HEK293 (cell line): ENCODE results near the gene NIT1.

Experiments used
- CTCF ChIA-PET: fragments of 350-600 bp; formaldehyde crosslinking; extraction: SDS; loops from one replicate; lab custom pipeline; 2021; ENCODE audit warnings: antibody characterized with exemption; lab: Yijun Ruan, JAX
- POLR2A ChIA-PET: fragments of 300-600 bp; formaldehyde crosslinking; extraction: SDS; loops from one replicate; lab custom pipeline; 2020; ENCODE audit warnings: antibody characterized with exemption, inconsistent platforms; lab: Yijun Ruan, JAX
- H3K27ac ChIP-seq: fragments of 200-500 bp; sonication (Bioruptor generic); 2 replicates; pipeline ENCODE4 v1.5.1; 2014; ENCODE audit warnings: low read depth, low read length, control low read depth, inconsistent platforms; ENCODE audit errors: extremely low read depth
- H3K36me3 ChIP-seq, 2 experiments: fragments of 200-500 bp in 1 of 2; sonication (Bioruptor generic) in 1 of 2; 1 replicate in 1 of 2; 2 replicates in 1 of 2; pipeline ENCODE4 v1.5.1; 2014 to 2017; ENCODE audit warnings: inconsistent platforms in 2 of 2, low read length in 2 of 2; ENCODE audit not compliant: control insufficient read depth in 2 of 2, insufficient read depth in 1 of 2
- H3K4me1 ChIP-seq: fragments of 200-500 bp; sonication (Bioruptor generic); 2 replicates; pipeline ENCODE4 v1.5.1; 2014; ENCODE audit warnings: mild to moderate bottlenecking, low read length, inconsistent platforms; ENCODE audit not compliant: control insufficient read depth, insufficient read depth
- H3K4me3 ChIP-seq: 2 replicates; pipeline ENCODE4 v1.5.1; 2011; ENCODE audit warnings: low read depth, mild to moderate bottlenecking, control low read depth, low read length, moderate library complexity
- H3K9me3 ChIP-seq: fragments of 200-500 bp; sonication (Bioruptor generic); 2 replicates; pipeline ENCODE4 v1.5.1; 2014; ENCODE audit warnings: low read depth, low read length, inconsistent platforms; ENCODE audit not compliant: control insufficient read depth, insufficient read depth
- AEBP2 ChIP-seq: fragments of 450-650 bp; formaldehyde crosslinking; IDR thresholded peaks from 2 replicates; pipeline ENCODE4 v1.5.1; 2016; ENCODE audit warnings: missing biosample characterization, missing genetic modification characterization, borderline replicate concordance
- CTCF ChIP-seq: fragments of 450-650 bp; formaldehyde crosslinking; IDR thresholded peaks from 2 replicates; pipeline ENCODE4 v1.5.1; 2016; ENCODE audit warnings: missing biosample characterization, missing genetic modification characterization
- HIC1 ChIP-seq: fragments of 450-650 bp; formaldehyde crosslinking; IDR thresholded peaks from 2 replicates; pipeline ENCODE4 v1.5.1; 2016; ENCODE audit warnings: missing biosample characterization, missing genetic modification characterization
- HOXA7 ChIP-seq: sonication (generic); formaldehyde crosslinking; IDR thresholded peaks from 2 replicates; pipeline ENCODE4 v1.8.1; 2022; ENCODE audit warnings: missing genetic modification reagents, borderline replicate concordance
- KLF1 ChIP-seq: fragments of 450-650 bp; formaldehyde crosslinking; IDR thresholded peaks from 2 replicates; pipeline ENCODE4 v1.5.1; 2016; ENCODE audit warnings: missing biosample characterization, missing genetic modification characterization
- PRDM10 ChIP-seq: fragments of 450-650 bp; formaldehyde crosslinking; IDR thresholded peaks from 2 replicates; pipeline ENCODE4 v1.5.1; 2016; ENCODE audit warnings: missing biosample characterization, missing genetic modification characterization
- ZBTB1 ChIP-seq: fragments of 450-650 bp; formaldehyde crosslinking; IDR thresholded peaks from 2 replicates; pipeline ENCODE4 v1.5.1; 2016; ENCODE audit warnings: missing biosample characterization, missing genetic modification characterization
- ZBTB17 ChIP-seq: fragments of 450-650 bp; formaldehyde crosslinking; IDR thresholded peaks from 2 replicates; pipeline ENCODE4 v1.5.1; 2016; ENCODE audit warnings: missing biosample characterization, missing genetic modification characterization
- ZBTB20 ChIP-seq: fragments of 450-650 bp; formaldehyde crosslinking; IDR thresholded peaks from 2 replicates; pipeline ENCODE4 v1.5.1; 2016; ENCODE audit warnings: missing biosample characterization, missing genetic modification characterization
- ZBTB21 ChIP-seq: fragments of 450-650 bp; formaldehyde crosslinking; IDR thresholded peaks from 2 replicates; pipeline ENCODE4 v1.5.1; 2017; ENCODE audit warnings: missing biosample characterization, missing genetic modification characterization
- ZIC2 ChIP-seq: fragments of 450-650 bp; formaldehyde crosslinking; IDR thresholded peaks from 2 replicates; pipeline ENCODE4 v1.5.1; 2016; ENCODE audit warnings: missing biosample characterization, missing genetic modification characterization
- ZNF433 ChIP-seq: fragments of 450-650 bp; formaldehyde crosslinking; IDR thresholded peaks from 2 replicates; pipeline ENCODE4 v1.5.1; 2016; ENCODE audit warnings: missing biosample characterization, missing genetic modification characterization, low read depth
- ZNF624 ChIP-seq: fragments of 450-650 bp; formaldehyde crosslinking; IDR thresholded peaks from 2 replicates; pipeline ENCODE4 v1.5.1; 2017; ENCODE audit warnings: missing biosample characterization, missing genetic modification characterization
- ZNF747 ChIP-seq: fragments of 450-650 bp; formaldehyde crosslinking; IDR thresholded peaks from 2 replicates; pipeline ENCODE4 v1.5.1; 2016; ENCODE audit warnings: missing biosample characterization, missing genetic modification characterization

NIT1 gene

GRCh38 chr1:161073474-161074121, 44.3 kb upstream of the NIT1 start:
- TF ChIP-seq ZNF433 (tag by site-specific recombination) (no peak), ZIC2 (0 out of 2 replicates have a peak, but pooled peaks have one; percentile 8), KLF1 (tag by site-specific recombination) (peak; percentile 50; the same call in 1 of the 2 replicates), AEBP2 (tag by site-specific recombination) (no peak), HOXA7 (CRISPR knock-in tag) (no peak), ZNF624 (no peak), ZBTB17 (tag by site-specific recombination) (peak; percentile 33; the same call in 1 of the 2 replicates), HIC1 (no peak), ZBTB20 (peak; percentile 37; the same call in 1 of the 2 replicates), ZNF747 (tag by site-specific recombination) (no peak), ZBTB21 (tag by site-specific recombination) (no peak), ZBTB1 (tag by site-specific recombination) (no peak), CTCF (peak; percentile 63), PRDM10 (tag by site-specific recombination) (0 out of 2 replicates have a peak, but pooled peaks have one; percentile 11)
- Histone ChIP-seq H3K4me1 (no peaks in the 10 kb centered on the region), H3K27ac (no peak overlapping the region), H3K36me3 (peaks cover 0 to 13% of the 10 kb centered on the region in 2 experiments; a peak in 1 of 3 replicates), H3K4me3 (peak overlapping the region; percentile 39), H3K9me3 (no peaks in the 10 kb centered on the region)
- POLR2A ChIA-PET = no interaction called here
- CTCF ChIA-PET = interaction anchor here (0.6 to 6.1 kb wide), 3 partner anchors 23 to 129 kb away, joined by 3 to 56 read pairs (median 4); partner anchors contain the start of genes KLHDC9 and USF1
